HG03103 (cell line): ENCODE data around the gene FAM185A.
"Not testable (repeated sequence)": the region's sequence is repeated elsewhere in the genome, so short reads cannot be mapped to it uniquely, and the experiment has no call there.

ENCODE experiments used
- ATAC-seq: cut with Tn5 transposase; IDR thresholded peaks from one replicate; pipeline ENCODE4 v1.9.1; 2021; ENCODE audit warnings: low read depth; ENCODE audit not compliant: unreplicated experiment

Gene FAM185A

GRCh38 chr7:102776217-102776616 is 27.4 kb downstream of the FAM185A start:
- ATAC-seq: not testable (repeated sequence)

GRCh38 chr7:102778663-102779062 is 29.9 kb downstream of the FAM185A start:
- not testable (repeated sequence) for ATAC-seq

GRCh38 chr7:102780926-102781325 is 32.1 kb downstream of the FAM185A start:
- ATAC-seq: not testable (repeated sequence)

- not testable (repeated sequence) for ATAC-seq
These were observed 40.0 kb downstream of the FAM185A start for GRCh38 chr7:102788770-102789169.

GRCh38 chr7:102790364-102791100 is 41.7 kb downstream of the FAM185A start:
- ATAC-seq: not testable (repeated sequence)

- not testable (repeated sequence) for ATAC-seq
These were observed 42.6 kb downstream of the FAM185A start for GRCh38 chr7:102791367-102791766.

- ATAC-seq: not testable (repeated sequence)
These were observed 43.0 kb downstream of the FAM185A start for GRCh38 chr7:102791831-102792230.

GRCh38 chr7:102794567-102794966 is 45.8 kb downstream of the FAM185A start:
- ATAC-seq: not testable (repeated sequence)

- not testable (repeated sequence) for ATAC-seq
These were observed 47.3 kb downstream of the FAM185A start for GRCh38 chr7:102795987-102796595.

GRCh38 chr7:102806613-102807012 is 57.8 kb downstream of the FAM185A start:
- ATAC-seq: no peak

- no peak for ATAC-seq
These were observed 62.1 kb downstream of the FAM185A start for GRCh38 chr7:102810916-102811315.

GRCh38 chr7:102811942-102812678 is 63.3 kb downstream of the FAM185A start:
- ATAC-seq: no peak

GRCh38 chr7:102813191-102814024 is 64.6 kb downstream of the FAM185A start:
- no peak for ATAC-seq

GRCh38 chr7:102814025-102814471 is 65.2 kb downstream of the FAM185A start:
- ATAC-seq: no peak

- no peak for ATAC-seq
These were observed 69.1 kb downstream of the FAM185A start for GRCh38 chr7:102817616-102818573.

GRCh38 chr7:102819151-102819550 is 70.4 kb downstream of the FAM185A start:
- ATAC-seq: no peak

- ATAC-seq: no peak
These were observed 73.4 kb downstream of the FAM185A start for GRCh38 chr7:102821994-102822747.

- ATAC-seq: no peak
These were observed 74.8 kb downstream of the FAM185A start for GRCh38 chr7:102823390-102824119.
